CD1c-positive myeloid dendritic cell (primary cell): ENCODE data around the gene CUTA.
A peak's percentile ranks its signal among the peaks of the same experiment; 100 is the strongest.
"Not testable (repeated sequence)": the region's sequence is repeated elsewhere in the genome, so short reads cannot be mapped to it uniquely, and the experiment has no call there.

Experiments
- DNase-seq: peaks from one replicate; pipeline ENCODE4 v3.0.0-alpha.2; 2016; ENCODE audit errors: extremely low spot score

The CUTA gene

DNA sequence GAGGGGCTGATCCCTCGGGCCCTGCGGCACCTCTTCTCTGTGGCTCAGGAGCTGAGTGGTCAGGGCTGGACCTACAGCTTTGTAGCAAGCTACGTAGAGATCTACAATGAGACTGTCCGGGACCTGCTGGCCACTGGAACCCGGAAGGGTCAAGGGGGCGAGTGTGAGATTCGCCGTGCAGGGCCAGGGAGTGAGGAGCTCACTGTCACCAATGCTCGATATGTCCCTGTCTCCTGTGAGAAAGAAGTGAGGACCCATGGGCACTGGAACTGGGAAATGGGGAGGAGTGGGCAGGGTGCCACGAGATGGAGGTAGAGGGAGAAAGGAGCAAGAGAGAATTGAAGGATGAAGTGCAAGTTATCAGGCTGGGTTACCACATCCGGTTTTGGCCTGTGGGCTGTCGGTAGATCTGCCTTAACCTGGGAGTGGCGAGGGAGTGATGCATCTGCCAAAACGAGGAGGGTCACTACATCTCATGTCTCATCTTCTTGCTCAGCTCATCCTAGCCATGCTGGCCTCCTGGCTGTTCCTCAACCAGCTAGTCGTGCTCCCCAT, 12.4 kb downstream of the CUTA start:
- no peak for DNase-seq

DNA sequence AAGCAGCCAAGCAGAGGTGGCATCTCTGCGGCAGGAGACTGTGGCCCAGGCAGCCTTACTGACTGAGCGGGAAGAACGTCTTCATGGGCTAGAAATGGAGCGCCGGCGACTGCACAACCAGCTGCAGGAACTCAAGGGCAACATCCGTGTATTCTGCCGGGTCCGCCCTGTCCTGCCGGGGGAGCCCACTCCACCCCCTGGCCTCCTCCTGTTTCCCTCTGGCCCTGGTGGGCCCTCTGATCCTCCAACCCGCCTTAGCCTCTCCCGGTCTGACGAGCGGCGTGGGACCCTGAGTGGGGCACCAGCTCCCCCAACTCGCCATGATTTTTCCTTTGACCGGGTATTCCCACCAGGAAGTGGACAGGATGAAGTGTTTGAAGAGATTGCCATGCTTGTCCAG, 13.0 kb downstream of the CUTA start:
- DNase-seq, result no peak

DNA sequence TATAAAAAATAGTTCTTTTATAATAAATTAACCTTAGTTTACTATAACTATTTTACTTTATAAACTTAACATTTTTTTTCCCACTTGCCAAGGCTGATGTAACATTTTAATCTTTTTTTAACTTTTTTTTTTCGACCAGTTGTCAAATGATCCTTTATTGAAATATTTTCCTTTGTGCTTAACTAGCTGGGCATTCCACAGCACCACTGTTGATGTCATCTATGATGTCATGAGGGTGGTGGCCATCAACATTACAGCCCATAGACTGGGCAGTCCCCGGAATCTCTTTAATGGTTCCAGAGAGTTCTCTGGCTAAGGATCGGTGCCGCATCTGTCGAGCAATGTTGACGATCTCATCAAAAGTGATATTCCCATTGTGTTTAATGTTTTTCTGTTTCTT, 18.0 kb downstream of the CUTA start:
- DNase-seq, result not testable (repeated sequence)

DNA sequence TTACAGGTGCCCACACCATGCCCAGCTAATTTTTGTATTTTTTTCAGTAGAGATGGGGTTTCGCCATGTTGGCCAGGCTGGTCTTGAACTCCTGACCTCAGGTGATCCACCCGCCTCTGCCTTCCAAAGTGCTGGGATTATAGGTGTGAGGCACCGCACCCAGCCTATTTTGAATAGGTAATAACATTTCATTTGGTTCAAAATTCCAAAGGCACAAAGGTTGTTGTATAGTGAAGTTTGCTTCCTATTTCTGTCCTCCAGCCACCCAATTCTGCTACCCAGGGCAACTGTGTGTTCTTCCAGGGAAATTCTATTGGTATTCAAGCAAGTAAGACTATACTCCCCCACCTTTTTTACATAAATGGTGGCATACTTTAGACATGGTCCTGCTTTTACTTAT, 19.3 kb downstream of the CUTA start:
- DNase-seq, result not testable (repeated sequence)

DNA sequence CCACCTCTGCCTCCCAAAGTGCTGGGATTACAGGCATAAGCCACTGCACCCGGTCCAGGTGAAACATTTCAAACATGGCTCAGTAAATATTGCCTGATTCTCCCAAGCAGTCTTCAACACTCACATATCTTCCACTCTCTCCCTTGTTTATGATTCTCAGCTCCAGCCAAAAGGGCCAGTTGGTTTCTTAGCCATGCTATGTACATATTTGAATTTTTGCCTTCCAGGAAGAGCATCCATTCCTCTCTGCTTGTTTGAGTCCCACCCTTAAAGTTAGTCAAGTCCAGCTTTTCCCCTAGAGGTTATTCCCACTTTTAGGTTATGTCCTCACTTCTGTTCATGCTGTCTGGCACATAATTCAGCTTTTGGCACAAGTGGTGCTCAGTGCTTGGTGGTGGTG, 20.4 kb downstream of the CUTA start:
- DNase-seq, result no peak

DNA sequence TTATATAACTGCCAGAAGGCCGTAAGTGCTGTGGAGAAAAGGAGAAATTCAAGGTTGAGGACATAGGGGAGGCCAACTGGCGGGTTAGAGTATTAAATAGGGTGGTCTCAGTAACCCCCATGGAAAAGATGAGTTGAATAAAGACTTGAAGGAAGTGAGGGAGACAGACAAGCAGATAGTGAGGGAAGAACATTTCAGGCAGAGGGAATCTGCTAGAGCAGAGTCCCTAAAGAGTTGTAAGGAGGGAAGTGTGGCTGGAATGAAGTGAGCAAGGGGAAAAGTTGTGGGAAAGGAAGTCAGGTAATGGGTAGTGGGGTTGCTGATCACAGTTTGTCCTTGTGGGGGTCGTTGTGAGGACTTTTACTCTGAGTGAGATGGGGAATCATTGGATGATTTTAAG, 24.9 kb downstream of the CUTA start:
- no peak for DNase-seq

DNA sequence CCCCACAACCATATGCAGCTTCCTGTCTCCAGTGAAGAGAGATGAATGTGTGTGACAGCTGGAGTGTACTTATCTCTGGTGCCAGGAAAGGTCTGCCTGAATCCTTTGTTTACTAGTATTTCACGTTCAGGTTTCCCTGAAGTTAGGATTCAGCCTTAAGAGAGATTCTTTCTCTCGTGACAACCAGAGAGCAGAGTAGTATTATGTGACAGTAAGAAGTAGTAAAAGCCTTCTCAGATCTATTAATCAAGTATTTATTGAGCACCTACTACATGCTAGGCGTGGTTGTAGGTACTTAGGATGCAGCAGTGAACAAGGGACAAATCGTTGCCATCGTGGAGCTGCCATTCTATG, 25.3 kb downstream of the CUTA start:
- DNase-seq, result no peak

DNA sequence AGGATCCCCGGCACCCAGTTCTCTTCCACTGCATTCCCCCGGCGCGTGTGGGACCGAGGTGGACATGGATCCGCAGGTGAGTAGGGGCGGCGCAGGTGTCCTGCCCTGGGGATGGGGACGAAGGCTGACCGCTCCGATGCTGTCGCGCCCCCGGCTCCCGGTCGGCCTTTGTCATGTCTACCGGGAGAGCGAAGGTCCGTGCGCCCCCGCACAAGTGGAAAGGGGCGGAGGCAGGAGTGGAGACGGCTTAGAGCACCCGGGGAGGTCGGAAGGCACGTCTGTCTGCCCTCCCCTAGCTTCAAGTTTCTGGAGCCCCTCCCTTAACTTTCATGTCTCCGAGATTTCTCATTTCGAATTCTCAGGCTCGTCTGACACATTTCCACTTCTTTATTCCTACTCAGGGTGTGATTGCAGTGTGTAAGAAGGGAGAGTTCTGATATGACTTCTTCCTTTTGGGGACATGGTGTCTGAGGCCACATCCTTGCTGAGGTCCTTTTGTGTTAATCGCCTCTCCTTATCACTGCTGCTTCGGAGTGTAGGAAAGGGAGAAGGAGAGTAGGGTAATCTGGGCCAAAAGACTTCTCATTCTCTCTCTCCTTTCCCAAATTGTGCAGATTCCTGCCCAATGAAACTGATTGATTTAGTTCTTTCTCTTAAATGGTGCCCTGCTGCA, 25.8 kb downstream of the CUTA start:
- DNase-seq, result peak; percentile 71

DNA sequence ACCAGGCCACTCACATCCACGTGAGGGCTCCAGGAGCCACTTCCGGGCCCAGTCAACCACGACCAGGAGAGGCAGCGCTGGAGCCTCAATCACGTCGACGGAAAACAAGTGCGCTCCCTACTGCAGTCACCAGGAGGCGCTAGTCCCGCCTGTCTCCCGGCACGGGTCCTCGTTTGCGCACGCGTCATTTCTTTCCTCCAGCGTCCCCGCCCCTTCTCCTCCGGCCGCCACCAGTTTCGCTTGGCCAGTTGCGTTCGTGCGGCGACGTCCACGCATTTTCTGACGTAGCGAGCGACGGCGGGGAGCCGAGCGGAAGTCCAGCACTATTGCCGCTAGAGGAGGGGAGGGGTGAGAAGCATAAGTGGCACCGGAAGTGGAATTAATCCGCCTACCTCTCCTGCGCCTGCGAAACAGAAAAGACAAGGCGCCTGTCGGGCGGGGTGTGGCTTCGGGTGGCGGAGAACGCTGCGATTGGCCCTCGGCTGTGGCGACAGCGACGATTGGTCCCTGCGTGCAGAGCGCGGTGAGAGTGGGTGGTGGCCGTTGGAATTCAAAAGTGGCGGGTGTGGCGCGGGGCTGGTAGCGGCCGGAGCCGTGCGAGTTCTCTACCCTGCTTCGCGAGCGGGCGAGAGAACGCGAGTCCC, 26.5 kb downstream of the CUTA start, which contains the start of gene KIFC1:
KIFC1 (plus strand) TSS at position 546 of the 644 bp plus-strand sequence. CDS start 163 bp downstream, outside the sequence.
- DNase-seq, result peak; percentile 100

DNA sequence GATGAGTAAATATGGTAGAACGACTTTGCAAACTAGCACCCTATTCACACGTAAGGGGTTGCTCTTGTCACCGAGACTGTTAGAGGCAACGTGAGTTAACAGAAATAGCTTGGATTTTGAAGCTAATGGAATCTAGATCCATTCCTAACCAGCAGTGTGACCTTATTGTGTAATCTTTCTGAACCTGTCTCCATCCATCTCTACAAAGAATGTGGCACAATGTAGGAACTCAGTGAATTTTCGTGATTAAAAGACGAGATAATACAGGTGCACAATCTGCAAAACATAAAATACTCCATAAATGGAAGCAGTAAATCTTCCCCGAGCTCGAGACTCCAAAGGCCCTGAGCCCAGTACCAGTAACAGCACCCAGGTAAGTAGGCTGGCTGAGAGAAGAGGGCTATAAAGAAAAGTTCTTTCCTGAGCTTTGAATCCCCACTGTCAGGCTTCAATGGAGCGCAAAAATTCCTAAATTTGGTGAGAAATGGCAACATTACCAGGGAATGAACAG, 27.1 kb downstream of the CUTA start:
- no peak for DNase-seq

DNA sequence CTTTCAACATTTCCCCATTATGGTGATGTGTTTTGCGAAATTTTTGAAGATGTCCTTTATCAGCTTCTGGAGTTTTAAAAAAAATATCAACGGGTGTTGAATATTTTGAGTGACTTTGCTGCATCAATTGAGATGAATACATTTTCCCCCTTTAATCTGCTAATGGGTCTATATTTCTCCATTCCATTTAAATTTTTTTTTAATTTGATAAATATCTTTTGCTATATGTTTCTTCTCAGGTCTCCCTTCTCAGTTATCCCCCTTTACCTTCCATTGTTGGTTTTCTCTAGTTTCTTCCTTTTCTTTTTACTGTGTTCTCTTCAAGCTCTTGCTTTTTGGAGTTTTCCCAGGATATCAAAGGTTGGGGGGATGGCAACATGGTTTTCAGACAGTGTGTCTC, 27.7 kb downstream of the CUTA start:
- DNase-seq, result no peak

DNA sequence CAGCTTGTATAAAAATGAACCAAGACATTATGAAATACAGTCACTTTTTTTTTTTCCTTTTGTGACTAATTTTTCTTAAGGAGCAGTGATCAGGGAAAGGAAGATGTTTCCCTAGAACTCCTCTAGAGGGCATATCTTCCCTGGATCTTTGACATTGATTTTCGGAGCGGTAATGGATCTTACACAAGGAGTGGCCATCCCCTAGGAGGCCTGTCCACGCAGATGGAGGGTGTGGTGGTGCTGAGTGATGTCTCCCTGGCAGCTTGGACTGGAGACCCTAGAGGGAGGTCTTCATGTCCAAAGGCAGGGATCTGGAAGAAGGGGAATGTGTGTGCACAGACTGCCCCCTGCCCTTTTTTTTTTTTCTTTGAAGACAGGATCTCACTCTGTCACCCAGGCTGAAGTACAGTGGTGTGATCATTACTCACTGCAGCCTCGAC, 33.3 kb downstream of the CUTA start:
- no peak for DNase-seq

DNA sequence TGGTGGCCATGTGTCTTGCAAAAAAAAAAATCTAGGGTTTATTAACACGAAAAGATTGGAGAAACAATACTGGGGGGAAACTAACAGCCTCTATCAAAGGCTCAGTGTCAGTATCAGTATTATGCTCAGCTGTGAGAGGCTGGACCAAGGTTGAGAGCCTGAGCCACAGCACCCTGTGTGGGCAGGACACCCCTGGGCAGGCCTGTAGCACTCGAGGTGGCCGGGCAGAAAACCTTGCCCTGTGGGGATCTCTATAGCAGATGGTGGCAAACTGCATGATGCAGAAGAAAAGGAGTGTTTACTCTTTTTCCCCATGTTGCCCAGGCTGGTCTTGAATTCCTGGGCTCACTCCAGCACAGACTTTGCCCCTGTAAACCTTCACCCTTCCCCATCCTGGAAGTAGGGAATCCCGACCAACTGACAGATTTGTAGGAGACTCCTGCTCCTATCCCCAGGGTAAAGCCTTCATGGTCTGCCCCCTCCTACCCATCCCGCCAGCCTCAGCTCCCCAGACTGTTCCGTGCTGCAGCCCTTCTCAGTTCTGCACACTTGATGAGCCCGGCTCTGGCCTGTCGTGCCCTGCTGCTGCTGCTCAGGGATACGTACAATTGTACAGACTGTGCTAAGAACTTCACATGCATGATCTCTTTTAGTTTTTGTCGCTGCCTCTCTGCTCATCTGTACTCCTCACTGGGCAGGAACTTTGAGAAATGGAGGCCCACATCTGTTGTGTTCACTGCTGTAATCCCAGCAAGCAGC, 34.3 kb downstream of the CUTA start:
- DNase-seq, result no peak

DNA sequence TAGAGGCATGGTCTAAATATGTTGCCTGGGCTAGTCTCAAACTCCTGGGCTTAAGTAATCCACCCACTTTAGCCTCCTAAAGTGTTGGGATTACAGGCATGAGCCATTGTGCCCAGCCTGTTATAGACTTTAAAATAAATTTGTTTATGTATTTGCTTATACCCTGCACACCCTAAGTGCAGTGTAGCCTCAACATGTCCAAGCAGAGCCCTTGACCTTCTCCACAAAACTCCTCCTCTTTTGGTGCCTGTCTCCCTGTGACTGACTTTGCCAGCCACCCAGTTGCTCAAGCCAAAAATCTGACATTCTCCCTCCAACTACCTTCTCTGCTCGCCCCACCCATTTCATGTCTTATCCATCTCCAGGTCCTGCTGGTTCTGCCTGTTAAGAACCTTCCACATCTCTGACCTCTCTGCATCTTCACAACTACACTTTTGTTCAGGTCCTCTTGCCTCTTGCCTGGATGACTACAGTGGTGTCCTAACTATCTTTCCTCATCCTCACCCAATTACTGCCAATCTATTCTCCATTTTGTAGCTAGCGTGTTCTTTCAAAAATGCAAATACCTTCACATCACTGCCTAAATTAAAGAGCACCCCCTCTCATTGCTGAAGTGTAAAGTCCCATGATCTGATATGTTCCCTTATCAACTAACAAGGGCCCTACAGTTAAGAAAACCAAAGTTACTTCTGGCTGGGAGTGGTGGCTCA, 37.5 kb downstream of the CUTA start:
- no peak for DNase-seq

DNA sequence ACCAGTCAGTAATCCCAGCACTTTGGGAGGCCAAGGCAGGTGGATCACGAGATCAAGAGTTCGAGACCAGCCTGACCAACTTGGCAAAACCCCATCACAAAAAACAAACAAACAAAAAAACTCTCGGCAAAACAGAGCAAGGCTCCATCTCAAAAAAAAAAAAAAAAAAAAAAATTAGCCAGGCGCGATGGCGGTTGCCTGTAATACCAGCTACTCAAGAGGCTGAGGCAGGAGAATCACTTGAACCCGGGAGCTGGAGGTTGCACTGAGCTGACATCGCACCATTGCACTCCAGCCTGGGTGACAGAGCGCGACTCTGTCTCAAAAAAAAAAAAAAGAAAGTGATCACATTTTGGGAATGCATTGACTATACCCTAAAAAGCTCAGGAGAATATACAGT, 38.7 kb downstream of the CUTA start:
- DNase-seq, result not testable (repeated sequence)

DNA sequence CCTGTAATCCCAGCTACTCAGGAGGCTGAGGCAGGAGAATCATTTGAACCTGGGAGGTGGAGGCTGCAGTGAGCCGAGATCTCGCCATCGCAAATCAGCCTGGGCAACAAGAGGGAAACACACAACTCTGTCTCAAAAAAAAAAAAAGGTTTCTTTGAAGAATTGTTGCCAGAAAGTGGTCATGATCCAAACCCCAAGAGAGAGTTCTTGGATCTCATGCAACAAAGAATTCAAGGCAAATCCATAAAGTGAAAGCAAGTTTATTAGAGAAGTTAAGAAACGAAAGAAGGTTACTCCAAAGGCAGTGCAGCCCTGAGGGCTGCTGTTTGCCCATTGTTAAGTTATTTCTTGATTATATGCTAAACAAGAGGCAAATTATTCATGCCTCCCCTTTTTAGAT, 40.7 kb downstream of the CUTA start:
- no peak for DNase-seq

DNA sequence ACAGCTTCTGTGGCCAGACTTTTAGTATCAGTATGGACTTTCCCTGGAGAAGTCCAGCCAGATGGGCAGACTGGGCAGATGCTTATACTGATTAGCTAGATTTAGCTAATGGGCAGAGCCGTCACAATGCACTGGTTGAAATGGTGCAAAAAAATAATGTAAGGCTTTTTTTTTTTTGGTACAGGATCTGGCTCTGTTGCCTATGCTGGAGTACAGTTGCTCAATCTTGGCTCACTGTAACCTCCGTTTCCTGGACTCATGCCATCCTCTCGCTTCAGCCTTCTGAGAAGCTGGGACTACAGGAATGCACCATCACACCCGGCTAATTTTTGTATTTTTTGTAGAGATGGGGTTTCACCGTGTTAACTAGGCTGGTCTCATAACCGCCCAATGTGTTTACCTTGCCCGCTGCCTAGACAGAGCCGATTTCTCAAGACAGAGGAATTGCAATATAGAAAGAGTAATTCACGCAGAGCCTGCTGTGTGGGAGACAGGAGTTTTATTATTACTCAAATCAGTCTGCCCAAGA, 42.7 kb downstream of the CUTA start:
- DNase-seq, result peak; percentile 48

DNA sequence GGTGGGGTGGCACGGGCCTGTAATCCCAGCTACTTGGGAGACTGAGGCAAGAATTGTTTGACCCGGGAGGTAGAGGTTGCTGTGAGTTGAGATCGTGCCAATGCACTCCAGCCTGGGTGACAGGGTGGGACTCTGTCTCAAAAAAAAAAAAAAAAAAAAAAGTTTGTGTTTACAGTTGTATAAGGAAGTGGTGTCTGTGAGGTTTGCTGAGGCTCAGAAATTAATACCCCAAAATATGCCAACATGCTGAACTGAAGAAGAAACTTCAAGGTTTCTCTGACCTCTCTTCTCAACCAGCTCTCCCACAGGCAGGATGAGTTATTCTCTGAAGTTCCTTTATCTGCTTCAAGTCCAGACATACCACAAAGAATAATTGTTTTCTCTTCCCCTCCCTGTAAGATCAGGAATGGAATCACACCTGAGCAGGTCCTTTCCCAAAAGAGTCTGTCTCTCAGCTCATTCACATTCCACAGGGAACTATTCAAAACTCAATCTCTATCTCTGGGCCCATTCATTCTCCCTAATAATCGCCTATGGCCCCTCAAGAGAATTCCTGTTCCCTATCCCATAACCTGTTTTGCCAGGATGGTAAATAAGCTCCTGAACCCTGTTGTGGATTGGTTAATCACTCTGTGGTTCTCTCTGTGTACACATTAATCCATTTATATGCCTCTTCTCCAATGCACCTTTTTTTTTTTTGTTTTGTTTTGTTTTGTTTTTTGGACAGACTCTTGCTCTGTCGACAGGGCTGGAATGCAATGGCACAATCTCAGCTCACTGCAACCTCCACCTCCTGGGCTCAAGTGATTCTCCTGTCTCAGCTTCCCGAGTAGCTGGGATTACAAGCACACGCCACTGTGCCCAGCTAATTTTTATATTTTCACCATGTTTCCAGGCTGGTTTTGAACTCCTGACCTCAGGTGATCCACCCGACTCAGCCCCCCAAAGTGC, 43.7 kb downstream of the CUTA start:
- DNase-seq, result no peak

DNA sequence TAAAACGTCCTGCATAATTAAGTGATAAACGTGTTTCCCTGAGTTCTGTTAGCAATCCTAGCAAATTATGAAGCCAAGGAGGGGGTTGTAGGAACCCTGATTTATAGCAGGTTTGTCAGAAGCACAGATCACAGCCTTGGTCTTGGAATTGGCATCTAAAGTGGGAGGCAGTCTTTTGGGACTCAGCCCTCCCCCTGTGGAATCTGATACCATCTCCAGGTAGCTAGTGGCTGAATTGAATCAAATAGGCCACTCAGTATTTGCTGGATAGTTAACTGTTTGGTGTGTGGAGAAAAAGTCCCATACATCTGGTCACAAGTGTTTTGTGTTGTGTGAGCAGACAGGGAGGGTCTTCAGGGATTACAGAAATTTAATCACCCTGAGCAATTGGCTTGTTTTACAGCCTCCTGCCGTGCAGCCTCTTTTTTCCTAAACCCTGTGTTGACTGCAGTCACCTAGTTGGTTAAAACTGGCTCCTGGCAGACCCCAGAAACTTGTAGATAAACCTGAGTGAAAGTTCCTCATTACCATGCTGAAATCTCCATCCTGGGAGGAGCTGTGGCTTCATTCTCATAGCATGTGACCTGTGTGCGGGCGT, 45.3 kb downstream of the CUTA start:
- DNase-seq, result no peak

DNA sequence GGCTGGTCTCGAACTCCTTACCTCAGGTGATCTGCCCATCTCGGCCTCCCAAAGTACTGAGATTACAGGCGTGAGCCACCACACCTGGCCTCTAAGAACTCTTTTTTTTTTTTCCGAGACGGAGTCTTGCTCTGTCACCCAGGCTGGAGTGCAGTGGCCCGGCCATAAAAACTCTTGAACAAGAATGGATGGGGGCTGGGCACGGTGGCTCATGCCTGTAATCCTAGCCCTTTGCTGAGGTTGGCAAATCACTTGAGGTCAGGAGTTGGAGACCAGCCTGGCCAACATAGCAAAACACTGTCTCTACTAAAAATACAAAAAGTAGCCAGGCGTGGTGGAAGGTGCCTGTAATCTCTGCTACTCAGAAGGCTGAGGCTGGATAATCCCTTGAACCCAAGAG, 46.0 kb downstream of the CUTA start:
- DNase-seq, result not testable (repeated sequence)
